Suprapubic skin (tissue), 4 donors: ENCODE results near the gene C15orf39. TPM values are rescaled to one million over a fixed set of nuclear protein-coding genes. Genes with fewer than 3 reads are reported as not detected.

Source experiments
- DNase-seq, 2 donors: peaks; one replicate each; pipeline ENCODE4 v3.0.0-alpha.2; 2019; ENCODE audit warnings: low spot score in 2 of 2
- H3K27ac ChIP-seq: fragments of 200-600 bp; sonication (generic); one replicate; pipeline ENCODE4 v1.5.1; 2019
- H3K27me3 ChIP-seq: fragments of 200-600 bp; sonication (generic); one replicate; pipeline ENCODE4 v1.5.1; 2019
- H3K36me3 ChIP-seq: fragments of 200-600 bp; sonication (generic); one replicate; pipeline ENCODE4 v1.5.1; 2019
- H3K4me1 ChIP-seq: fragments of 200-600 bp; sonication (generic); one replicate; pipeline ENCODE4 v1.5.1; 2019
- H3K4me3 ChIP-seq: fragments of 200-600 bp; sonication (generic); one replicate; pipeline ENCODE4 v1.5.1; 2019; ENCODE audit warnings: mild to moderate bottlenecking
- H3K9me3 ChIP-seq: fragments of 200-600 bp; sonication (generic); one replicate; pipeline ENCODE4 v1.5.1; 2019
- CTCF ChIP-seq, 2 donors: fragments of 200-600 bp in 1 of 2; fragments of 450-650 bp in 1 of 2; sonication (generic) in 1 of 2; IDR thresholded peaks; one replicate each; pipeline ENCODE4 v1.5.1; 2016 to 2019; ENCODE audit warnings: antibody characterized with exemption in 2 of 2, mild to moderate bottlenecking in 1 of 2, moderate library complexity in 1 of 2
- EP300 ChIP-seq: sonication (generic); formaldehyde crosslinking; IDR thresholded peaks from one replicate; pipeline ENCODE4 v1.6.1; 2017; ENCODE audit warnings: antibody characterized with exemption
- POLR2A ChIP-seq, 2 donors: fragments of 450-650 bp; IDR thresholded peaks; one replicate each; pipeline ENCODE4 v1.6.1; 2017; ENCODE audit warnings: antibody characterized with exemption in 2 of 2, mild to moderate bottlenecking in 2 of 2, moderate library complexity in 2 of 2
- POLR2AphosphoS5 ChIP-seq, 3 donors: sonication (generic); formaldehyde crosslinking; IDR thresholded peaks; one replicate each; pipeline ENCODE4 v1.6.1; 2017; ENCODE audit warnings: antibody characterized with exemption in 3 of 3
- WGBS: methylation state at CpG from one replicate; pipeline ENCODE4 v1.1.5; 2018; 5-methylcytosine and 5-hydroxymethylcytosine counted together
- total RNA-seq, 4 donors: library from RNA; depleted of rRNA; stranded (reverse); fragments of >200 nt; gene quantifications; one replicate each; pipeline ENCODE4 v1.1.0, GENCODE V29; 2016

The C15orf39 gene
- total RNA-seq, 4 donors from 2014 or later, result 33.0 to 35.2 (median 33.3) TPM

- H3K36me3 ChIP-seq, result no peaks in the 10 kb centered on the region
- H3K27me3 ChIP-seq, result peaks cover 34% of the 10 kb centered on the region
- H3K9me3 ChIP-seq, result no peaks in the 10 kb centered on the region
- no peak for TF ChIP-seq POLR2AphosphoS5 (IDR thresholded peaks at IDR 0.05)
- TF ChIP-seq CTCF (IDR thresholded peaks at IDR 0.05), result no peak
- TF ChIP-seq EP300, result no peak
- no peak for TF ChIP-seq POLR2A (IDR thresholded peaks at IDR 0.05)
- H3K27ac ChIP-seq, result no peak overlapping the region
- H3K4me1 ChIP-seq, result no peaks in the 10 kb centered on the region
- DNase-seq, result peak in 1 of 2 donors; percentile 34
- H3K4me3 ChIP-seq, result no peak overlapping the region
- 86% methylated on average over 14 of the region's 16 CpGs for WGBS
Observed at GRCh38 chr15:75230551-75231371, 29.1 kb downstream of the C15orf39 start.

- 75% methylated on average over 4 of the region's 4 CpGs for WGBS
- DNase-seq, result no peak
- H3K4me3 ChIP-seq, result no peak overlapping the region
- H3K27ac ChIP-seq, result no peak overlapping the region
- no peaks in the 10 kb centered on the region for H3K36me3 ChIP-seq
- no peaks in the 10 kb centered on the region for H3K4me1 ChIP-seq
- H3K27me3 ChIP-seq, result peaks cover 39% of the 10 kb centered on the region
- TF ChIP-seq POLR2AphosphoS5 (IDR thresholded peaks at IDR 0.05), result no peak
- no peak for TF ChIP-seq CTCF (IDR thresholded peaks at IDR 0.05)
- no peak for TF ChIP-seq EP300
- TF ChIP-seq POLR2A (IDR thresholded peaks at IDR 0.05), result no peak
- H3K9me3 ChIP-seq, result no peaks in the 10 kb centered on the region
Observed at GRCh38 chr15:75231836-75232235, 30.2 kb downstream of the C15orf39 start.

GRCh38 chr15:75232252-75232813 lies 30.7 kb downstream of the C15orf39 start:
- DNase-seq, result peak in 1 of 2 donors; percentile 28
- H3K27ac ChIP-seq, result no peak overlapping the region
- no peak for TF ChIP-seq POLR2AphosphoS5 (IDR thresholded peaks at IDR 0.05)
- TF ChIP-seq EP300, result no peak
- TF ChIP-seq CTCF (IDR thresholded peaks at IDR 0.05), result no peak
- TF ChIP-seq POLR2A (IDR thresholded peaks at IDR 0.05), result no peak
- H3K4me1 ChIP-seq, result no peaks in the 10 kb centered on the region
- H3K27me3 ChIP-seq, result peaks cover 42% of the 10 kb centered on the region
- 90% methylated on average over 12 of the region's 12 CpGs for WGBS
- no peak overlapping the region for H3K4me3 ChIP-seq
- H3K36me3 ChIP-seq, result no peaks in the 10 kb centered on the region
- H3K9me3 ChIP-seq, result no peaks in the 10 kb centered on the region

GRCh38 chr15:75232826-75233503 lies 31.3 kb downstream of the C15orf39 start:
- Histone ChIP-seq H3K4me1 (no peaks in the 10 kb centered on the region), H3K36me3 (no peaks in the 10 kb centered on the region), H3K4me3 (no peak overlapping the region), H3K9me3 (no peaks in the 10 kb centered on the region), H3K27ac (no peak overlapping the region), H3K27me3 (peaks cover 46% of the 10 kb centered on the region)
- TF ChIP-seq POLR2A (IDR thresholded peaks at IDR 0.05) (no peak), EP300 (no peak), POLR2AphosphoS5 (IDR thresholded peaks at IDR 0.05) (no peak), CTCF (IDR thresholded peaks at IDR 0.05) (no peak)
- 90% methylated on average over 14 of the region's 17 CpGs for WGBS
- DNase-seq, result peak in 1 of 2 donors; percentile 49
